ENCODE results near the gene PLEKHN1.
"Not testable (repeated sequence)": the region's sequence is repeated elsewhere in the genome, so short reads cannot be mapped to it uniquely, and the experiment has no call there.

PLEKHN1 gene

DNA sequence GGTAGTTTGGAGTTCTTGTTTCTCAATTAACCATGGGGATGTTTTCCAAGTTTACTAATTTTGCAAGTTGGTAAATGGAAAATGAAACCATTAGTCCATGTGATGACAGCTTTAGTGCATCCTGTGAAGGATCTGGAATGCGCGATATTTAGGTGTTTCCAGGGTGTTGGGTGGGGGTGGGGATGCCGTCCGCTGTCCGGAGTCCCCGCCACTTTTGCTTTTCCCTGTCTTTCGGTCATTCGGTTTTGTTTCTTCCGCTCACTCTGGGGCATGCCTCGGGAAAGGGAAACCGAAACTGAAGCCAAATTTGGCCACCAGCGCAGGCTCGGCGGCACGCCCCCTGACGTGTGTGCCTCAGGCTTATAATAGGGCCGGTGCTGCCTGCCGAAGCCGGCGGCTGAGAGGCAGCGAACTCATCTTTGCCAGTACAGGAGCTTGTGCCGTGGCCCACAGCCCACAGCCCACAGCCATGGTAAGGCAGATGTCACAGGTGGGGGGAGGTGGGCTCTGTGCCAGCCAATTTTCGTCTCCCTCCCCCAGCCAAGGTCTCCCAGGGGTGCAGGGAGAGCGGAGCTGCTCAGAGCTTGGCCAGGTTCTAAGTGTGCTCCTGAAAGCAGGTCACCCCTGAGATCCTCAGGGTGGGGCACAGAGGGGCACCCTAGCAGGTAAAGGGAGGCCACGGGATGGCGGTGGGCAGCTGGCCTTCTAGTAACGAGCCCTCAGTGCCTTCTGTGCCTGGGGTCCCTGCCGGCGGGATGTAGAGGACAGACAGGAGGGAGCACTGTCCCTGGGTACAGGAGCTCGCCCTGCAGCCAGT lies 47.0 kb downstream of the PLEKHN1 start, which contains the start of gene ISG15:
ISG15 (plus strand) TSS at position 393 of the 817 bp plus-strand sequence; CDS start at position 470, 77 bp downstream.
- DNase-seq = peak; percentile 89 to 98

DNA sequence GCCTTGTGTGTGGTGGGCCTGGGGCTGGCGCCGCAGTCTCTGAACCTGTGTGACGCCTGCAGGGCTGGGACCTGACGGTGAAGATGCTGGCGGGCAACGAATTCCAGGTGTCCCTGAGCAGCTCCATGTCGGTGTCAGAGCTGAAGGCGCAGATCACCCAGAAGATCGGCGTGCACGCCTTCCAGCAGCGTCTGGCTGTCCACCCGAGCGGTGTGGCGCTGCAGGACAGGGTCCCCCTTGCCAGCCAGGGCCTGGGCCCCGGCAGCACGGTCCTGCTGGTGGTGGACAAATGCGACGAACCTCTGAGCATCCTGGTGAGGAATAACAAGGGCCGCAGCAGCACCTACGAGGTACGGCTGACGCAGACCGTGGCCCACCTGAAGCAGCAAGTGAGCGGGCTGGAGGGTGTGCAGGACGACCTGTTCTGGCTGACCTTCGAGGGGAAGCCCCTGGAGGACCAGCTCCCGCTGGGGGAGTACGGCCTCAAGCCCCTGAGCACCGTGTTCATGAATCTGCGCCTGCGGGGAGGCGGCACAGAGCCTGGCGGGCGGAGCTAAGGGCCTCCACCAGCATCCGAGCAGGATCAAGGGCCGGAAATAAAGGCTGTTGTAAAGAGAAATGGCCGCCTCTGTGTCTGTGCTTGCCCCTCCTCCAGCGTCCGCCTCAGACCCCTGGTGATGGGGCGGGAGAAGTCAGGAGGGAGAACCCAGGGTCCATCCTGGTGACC lies 47.8 kb downstream of the PLEKHN1 start:
- no peak for DNase-seq

DNA sequence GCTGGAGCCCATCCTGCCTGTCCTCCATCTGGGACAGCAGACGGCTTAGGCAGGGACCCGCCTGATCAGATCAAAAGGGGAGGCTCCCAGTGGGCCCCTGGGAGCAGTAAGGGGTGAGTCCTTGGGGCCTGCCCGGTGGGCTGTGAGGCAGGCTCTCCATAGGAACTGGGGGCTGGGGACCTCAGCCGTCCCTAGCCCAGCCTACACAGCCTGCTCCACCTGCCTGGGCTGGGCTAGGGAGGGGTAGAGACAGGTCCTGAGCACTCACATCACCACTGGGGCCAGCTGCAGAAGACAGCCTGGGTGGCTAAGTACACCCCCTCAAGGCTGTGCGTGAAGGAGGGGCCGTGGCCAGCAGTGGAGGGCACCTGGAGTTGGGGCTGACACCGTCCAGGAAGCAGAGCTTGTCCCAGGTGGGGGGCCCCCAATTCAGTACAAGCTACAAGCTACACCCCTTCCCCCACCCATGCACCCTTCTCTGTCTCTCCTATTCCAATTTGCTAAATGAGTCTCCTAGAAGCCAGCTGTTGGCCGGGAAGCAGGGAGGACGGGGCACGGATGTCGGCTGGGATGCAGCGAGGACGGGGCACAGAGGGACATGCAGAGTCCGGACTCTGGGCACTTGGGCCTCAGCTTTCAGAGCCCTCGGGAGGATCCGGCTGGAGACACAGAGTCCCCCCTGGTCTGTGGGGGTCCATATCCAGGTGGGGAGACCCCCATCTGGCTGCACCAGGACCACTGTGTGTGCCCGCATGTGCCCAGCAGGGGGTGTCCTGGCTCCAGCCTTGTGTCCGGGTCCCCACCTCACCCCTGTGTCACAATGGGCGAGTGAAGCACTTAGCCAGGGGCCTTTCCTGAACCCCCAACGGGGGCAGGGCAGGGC lies 48.8 kb downstream of the PLEKHN1 start:
- peak in 1 of 2 donors; percentile 59 for DNase-seq

DNA sequence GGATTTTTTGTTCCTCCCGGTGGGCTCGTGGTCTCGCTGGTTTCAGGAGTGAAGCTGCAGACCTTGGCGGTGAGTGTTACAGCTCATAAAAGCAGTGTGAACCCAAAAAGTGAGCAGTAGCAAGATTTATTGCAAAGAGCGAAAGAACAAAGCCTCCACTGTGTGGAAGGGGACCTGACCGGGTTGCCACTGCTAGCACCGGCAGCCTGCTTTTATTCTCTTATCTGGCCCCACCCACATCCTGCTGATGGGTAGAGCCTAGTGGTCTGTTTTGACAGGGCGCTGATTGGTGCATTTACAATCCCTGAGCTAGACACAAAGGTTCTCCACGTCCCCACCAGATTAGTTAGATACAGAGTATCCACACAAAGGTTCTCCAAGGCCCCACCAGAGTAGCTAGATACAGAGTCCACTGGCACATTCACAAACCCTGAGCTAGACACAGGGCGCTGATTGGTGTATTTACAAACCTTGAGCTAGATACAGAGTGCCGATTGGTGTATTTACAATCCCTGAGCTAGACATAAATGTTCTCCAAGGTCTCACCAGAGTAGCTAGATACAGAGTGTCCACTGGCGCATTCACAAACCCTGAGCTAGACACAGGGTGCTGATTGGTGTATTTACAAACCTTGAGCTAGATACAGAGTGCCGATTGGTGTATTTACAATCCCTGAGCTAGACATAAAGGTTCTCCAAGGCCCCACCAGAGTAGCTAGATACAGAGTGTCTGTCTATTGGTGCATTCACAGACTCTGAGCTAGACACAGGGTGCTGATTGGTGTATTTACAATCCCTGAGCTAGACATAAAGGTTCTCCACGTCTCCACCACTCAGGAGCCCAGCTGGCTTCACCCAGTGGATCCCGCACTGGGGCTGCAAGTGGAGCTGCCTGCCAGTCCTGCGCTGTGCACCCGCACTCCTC lies 51.4 kb downstream of the PLEKHN1 start:
- not testable (repeated sequence) for DNase-seq

DNA sequence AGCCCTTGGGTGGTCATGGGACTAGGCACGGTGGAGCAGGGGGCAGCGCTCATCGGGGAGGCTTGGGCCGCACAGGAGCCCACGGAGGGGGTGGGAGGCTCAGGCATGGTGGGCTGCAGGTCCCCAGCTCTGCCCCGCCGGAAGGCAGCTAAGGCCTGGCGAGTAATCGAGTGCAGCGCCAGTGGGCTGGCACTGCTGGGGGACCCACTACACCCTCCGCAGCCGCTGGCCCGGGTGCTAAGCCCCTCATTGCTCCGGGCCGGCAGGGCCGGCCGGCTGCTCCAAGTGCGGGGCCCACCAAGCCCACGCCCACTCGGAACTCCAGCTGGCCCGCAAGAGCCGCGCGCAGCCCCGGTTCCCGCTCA lies 52.0 kb downstream of the PLEKHN1 start:
- DNase-seq = not testable (repeated sequence)

DNA sequence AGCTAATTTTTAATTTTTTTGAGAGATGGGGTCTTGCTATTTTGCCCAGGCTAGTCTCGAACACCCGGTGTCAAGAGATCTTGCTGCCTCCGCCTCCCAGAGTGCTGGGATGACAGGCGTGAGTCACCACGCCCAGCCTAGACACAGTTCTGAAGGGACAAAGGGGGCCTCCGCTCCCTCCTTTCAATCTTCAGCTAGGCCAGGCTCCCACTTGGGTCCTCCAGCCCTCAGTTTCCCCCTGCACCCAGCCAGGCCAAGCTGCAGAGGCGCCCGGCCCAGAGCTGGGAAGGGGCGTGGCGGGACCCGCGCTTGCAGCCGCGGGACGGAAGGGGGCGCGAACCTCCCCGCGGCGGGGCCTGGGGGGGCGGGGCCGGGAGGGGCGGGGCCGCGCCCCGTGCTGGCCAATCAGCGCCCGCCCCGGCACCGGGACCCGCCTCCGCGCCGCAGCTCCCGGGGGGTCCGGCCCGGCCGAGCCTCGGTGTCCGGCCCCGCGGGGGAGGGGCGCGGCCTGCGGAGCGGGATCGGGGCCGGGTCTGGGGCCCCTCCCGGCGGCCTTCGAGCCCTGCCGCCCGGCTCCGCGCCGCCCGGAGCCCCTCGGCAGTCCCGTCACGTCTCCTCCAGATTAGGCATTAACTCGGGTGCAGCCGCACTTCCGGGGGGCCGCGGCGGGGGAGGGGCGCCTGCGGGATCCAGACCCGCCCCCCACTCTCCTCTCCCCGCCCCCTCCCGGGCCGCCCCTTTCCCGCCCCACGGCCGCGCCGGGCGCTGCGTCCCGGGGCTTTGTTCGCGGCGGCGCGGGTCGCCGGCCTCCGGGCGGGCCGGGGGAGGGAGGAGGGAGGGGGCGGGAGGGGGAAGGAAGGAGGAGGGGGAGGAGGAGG lies 53.1 kb downstream of the PLEKHN1 start:
- peak; percentile 68 to 86 for DNase-seq

DNA sequence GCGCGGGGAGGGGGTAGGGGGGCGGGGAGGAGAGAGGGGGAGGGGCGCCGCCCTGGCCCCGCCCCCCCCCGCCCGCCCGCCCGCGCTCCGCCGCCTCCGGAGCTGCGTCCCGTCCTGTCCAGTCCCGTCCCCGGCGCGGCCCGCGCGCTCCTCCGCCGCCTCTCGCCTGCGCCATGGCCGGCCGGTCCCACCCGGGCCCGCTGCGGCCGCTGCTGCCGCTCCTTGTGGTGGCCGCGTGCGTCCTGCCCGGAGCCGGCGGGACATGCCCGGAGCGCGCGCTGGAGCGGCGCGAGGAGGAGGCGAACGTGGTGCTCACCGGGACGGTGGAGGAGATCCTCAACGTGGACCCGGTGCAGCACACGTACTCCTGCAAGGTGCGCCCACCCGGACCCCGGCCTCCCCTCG lies 53.7 kb downstream of the PLEKHN1 start, which contains the start of gene AGRN:
AGRN (plus strand) TSS at position 121 of the 405 bp plus-strand sequence; CDS start at position 174, 53 bp downstream.
- no peak for DNase-seq

DNA sequence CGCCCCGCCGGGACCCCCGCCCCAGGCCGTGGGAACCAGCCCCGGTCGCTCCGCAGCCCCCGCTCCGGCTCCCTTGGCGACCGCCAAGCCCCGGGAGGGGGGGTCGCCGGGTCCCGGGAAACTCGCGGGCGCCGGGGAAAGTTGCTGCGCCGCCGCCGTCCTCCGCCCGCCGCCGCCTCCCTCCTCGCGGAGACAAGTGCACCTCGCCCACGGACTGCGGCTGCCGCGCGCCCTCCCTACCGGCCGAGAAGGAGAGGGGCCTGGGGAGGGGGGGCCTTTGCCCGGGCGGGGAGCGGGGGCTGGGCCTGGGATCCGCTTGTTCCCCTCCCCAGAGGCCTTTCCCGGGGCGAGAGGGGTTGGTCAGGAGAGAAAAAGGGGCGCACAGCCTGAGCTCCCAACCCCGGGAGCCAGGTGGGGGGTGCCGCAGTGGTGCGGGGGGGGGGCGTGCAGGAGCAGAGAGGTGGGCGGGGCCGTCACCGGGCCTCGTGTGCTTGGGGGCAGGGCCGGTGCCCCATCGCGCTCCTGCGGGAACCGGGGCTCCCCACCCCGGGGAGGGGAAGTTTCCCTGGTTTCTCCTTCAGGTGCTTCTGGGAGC lies 54.2 kb downstream of the PLEKHN1 start:
- peak in 1 of 2 donors; percentile 20 for DNase-seq

DNA sequence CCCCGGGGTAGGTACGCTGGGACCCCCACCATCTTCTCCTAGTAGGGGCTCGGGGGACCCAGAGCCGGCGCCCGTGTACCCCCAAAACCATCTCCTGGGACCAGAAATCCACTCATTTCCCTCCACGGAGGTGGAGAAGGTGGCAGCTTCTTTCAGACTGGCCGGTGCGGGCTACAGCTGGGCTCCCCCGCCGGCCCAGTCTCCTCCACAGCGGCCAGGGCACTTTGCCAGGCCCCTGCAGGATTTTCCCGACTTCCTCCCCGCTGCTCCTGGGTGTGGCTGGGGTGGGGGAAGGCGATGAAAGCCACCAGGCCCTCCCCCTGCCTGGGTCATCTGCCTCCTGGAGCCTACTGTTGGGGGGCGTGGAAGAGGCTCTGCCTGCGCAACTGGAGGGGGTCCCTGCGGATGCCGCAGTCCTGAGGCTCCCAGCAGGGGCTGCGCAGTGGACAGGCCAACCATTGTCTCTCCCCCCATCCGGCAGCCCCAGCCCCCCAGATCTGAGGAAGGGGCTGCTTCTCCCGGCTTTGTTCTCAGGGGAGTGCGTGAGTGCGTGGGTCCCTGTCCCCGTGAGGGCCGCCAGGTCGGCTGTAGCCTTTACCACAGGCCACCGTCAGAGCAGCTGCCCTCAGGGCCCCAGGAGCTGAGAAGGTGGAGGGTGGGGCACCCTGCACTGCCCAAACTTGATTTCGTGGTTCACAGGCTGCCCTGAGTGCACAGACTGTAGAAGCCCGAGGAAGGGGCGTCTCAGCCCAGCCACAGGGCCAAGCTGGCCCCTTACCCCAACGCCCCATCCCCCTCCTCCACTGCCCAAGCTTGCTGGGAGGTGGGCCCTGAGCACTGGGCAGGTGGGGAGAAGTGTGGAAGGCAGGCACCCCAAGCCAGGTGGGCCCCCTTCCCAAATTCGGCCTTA lies 55.0 kb downstream of the PLEKHN1 start:
- peak; percentile 86 to 87 for DNase-seq

DNA sequence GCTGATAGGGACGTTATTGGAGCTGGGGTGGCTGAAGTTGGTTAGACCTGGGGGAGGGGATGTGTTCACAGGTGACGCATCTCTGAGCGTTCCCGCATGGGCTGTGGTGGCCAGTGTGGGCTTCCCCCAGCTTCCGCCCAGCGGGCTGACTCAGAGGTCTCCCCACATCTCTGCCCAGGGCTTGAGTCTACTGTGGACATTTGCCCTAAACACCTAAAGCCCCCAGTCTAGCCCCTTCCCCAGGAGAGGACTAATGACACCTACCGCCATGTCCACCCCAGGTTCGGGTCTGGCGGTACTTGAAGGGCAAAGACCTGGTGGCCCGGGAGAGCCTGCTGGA lies 55.6 kb downstream of the PLEKHN1 start:
- DNase-seq = peak in 1 of 2 donors; percentile 23

DNA sequence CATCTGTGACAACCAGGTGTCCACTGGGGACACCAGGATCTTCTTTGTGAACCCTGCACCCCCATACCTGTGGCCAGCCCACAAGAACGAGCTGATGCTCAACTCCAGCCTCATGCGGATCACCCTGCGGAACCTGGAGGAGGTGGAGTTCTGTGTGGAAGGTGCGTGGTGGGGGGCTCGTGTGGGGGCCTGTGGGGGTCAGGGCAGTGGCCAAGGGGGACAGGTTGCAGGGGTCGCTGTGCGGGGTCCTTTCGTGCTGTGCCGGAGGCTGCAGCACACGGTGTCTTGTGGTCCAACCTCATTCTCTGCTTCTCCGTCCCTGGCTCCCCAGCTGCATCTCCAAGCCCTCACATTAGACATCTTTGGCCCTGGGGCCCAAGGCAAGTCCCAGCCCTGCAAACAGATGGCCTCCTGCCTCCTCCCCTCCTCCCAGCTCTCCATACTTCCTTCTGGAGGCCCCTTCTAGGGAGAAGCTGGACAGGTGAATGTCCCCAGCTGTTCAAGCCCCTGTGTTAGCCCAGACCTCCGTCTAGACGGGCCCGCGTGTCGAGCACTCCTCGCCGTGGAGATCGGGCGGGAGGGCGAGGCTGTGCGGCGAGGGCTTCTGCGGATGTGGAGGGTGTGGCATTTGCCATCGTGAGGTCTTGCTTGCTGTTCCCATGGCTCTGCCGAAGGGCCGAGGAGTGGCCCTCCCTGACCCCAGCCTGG lies 56.2 kb downstream of the PLEKHN1 start:
- no peak for DNase-seq

DNA sequence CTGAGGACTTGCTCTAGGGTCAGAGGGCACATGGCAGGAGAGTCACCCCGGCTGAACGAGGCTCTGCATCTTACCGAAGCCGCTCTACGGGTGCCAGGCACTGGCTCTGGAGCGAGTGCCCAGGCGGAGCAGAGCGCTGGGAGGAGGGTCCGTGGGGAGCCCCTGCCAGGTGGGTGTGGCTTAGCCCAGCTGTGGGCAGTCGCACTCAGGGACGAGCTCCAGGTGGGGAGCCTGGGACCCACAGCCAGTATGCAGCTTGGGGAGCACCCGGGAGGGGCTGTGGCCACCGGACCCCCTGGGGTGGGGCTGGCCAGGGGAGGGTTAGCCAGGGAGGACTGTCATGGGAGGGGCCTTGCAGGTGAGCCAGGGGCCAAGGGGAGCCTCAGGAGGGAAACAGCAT lies 57.4 kb downstream of the PLEKHN1 start:
- DNase-seq = no peak

DNA sequence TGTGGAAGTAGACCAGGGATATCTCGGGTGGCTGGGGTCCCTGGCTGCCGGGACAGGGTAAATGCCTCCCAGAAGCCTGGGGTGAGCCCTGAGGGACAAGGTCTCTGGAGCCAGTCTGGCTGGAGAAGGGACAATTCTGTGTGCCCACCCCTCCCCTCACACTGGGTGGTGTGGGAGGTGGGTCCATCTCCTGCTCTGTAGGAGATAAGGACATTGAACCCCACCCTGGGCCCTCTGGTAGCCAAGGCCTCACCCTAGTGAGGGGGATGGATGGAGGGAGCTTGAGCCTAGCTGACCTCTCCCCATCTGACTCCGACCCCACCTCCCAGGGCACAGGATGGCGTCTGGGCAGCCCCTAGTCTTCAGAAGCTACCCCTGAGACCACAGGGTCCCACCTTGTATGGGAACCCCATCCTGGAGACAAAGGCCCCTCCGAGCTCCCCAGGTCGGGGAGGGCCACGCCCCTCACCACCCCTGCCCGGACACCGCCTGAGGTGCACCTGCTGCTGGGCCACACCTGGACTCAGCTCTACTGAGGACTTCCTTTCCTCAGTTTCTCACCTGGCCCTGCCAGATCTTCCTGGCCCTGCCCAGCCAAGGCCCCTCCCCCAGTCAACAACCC lies 58.0 kb downstream of the PLEKHN1 start:
- DNase-seq = no peak

DNA sequence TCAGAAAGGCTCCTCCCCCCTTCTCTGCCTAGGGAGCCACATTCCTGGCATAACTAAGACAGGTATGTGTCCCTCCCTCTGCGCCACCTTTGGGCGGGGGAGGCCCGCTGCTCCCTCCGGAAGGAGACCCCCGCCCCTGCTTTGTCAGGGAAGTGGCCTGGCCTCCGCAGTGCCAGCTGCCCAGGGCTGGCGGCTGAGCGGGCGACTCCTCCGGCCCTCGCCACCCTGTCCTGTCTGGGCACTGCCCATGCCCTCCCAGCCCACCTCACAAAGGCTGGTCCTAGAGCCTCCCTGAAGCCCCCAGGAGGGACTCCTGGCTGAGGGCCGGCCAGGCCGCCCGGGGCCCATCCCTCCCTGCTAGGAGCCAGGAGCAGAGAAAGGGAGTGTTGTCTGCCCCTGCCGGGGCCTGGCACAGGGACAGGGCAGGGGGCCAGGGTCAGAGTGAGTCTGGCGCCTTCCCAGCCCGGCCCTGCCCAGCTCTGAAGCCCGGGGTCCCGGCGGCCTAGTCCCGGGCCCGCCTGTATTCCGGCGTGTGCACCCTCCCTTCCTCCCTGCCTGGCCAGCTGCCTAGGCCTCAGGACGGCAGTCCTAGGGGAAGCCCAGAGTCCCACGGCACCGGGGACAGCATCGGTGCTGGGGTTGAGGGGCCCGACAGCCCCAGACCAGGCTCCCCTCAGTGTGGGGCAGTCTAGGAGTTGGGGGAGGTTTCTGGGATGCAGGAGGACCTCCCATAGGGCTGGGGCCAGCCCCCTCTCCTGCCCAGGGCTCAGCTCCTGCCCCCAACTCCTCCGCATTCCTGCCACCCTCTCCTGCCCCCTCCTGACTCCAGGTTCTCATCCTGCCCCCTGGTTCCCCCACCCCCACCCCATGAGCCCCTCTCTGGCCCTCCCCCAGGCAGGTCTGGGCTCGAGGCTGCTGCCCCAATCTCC lies 58.8 kb downstream of the PLEKHN1 start:
- DNase-seq = no peak

Data from inflammatory macrophage treated with lipopolysaccharide for 1 hour (primary cell).